SK-N-SH (cell line): ENCODE data around the gene ERVW-1. TPM values are rescaled to one million over a fixed set of nuclear protein-coding genes. Genes with fewer than 3 reads are reported as not detected.
"Not testable (repeated sequence)": the region's sequence is repeated elsewhere in the genome, so short reads cannot be mapped to it uniquely, and the experiment has no call there.

ENCODE experiments used
- CTCF ChIA-PET: fragments of 300-600, 350-600 bp; formaldehyde crosslinking; extraction: SDS; loops from one replicate; lab custom pipeline; 2021; lab: Yijun Ruan, JAX
- POLR2A ChIA-PET: fragments of 350-600 bp; sonication (Branson Sonifier 250); formaldehyde crosslinking; extraction: SDS; loops from one replicate; lab custom pipeline; 2020; ENCODE audit warnings: antibody characterized with exemption, inconsistent platforms; lab: Yijun Ruan, JAX
- DNase-seq: peaks from one replicate; pipeline ENCODE4 v3.0.0; 2012
- H2AFZ ChIP-seq: fragments of 200-600 bp; sonication (generic); 2 replicates; pipeline ENCODE4 v1.8.1; 2016; ENCODE audit warnings: antibody characterized with exemption, mild to moderate bottlenecking, low read depth
- H3F3A ChIP-seq: fragments of 200-600 bp; sonication (generic); replicated peaks from 2 replicates; pipeline ENCODE3; 2016; ENCODE audit warnings: antibody characterized with exemption, mild to moderate bottlenecking; ENCODE audit not compliant: insufficient read depth
- H3K27ac ChIP-seq, 2 experiments: fragments of 200-500 bp in 1 of 2; fragments of 200-600 bp in 1 of 2; sonication (Bioruptor generic) in 1 of 2; sonication (generic), shearing (Covaris generic) in 1 of 2; 2 replicates each; pipeline versions ENCODE4 v1.5.1 to v1.6.1; 2014 to 2016; ENCODE audit warnings: low read depth in 2 of 2, inconsistent platforms in 1 of 2, low read length in 1 of 2, mild to moderate bottlenecking in 1 of 2, mixed read lengths in 1 of 2
- H3K27me3 ChIP-seq: fragments of 200-600 bp; sonication (generic), shearing (Covaris generic); 2 replicates; pipeline ENCODE4 v1.6.1; 2016; ENCODE audit warnings: mixed run types; ENCODE audit not compliant: insufficient read depth
- H3K36me3 ChIP-seq, 2 experiments: fragments of 200-500 bp in 1 of 2; fragments of 200-600 bp in 1 of 2; sonication (Bioruptor generic) in 1 of 2; sonication (generic) in 1 of 2; replicated peaks in 1 of 2; 2 replicates each; pipeline versions ENCODE3 to v1.5.1; 2014 to 2016; ENCODE audit warnings: low read length in 1 of 2, mild to moderate bottlenecking in 1 of 2; ENCODE audit not compliant: insufficient read depth in 2 of 2, control insufficient read depth in 1 of 2
- H3K4me1 ChIP-seq, 2 experiments: fragments of 200-500 bp in 1 of 2; fragments of 200-600 bp in 1 of 2; sonication (Bioruptor generic) in 1 of 2; sonication (generic), shearing (Covaris generic) in 1 of 2; 2 replicates each; pipeline versions ENCODE4 v1.5.1 to v1.6.1; 2014 to 2016; ENCODE audit warnings: low read depth in 1 of 2, low read length in 1 of 2, mixed run types in 1 of 2; ENCODE audit not compliant: insufficient read depth in 2 of 2, control insufficient read depth in 1 of 2
- H3K4me2 ChIP-seq: fragments of 200-600 bp; sonication (generic), shearing (Covaris generic); 2 replicates; pipeline ENCODE4 v1.6.1; 2017; ENCODE audit warnings: mixed run types
- H3K4me3 ChIP-seq, 2 experiments: fragments of 200-500 bp in 1 of 2; fragments of 200-600 bp in 1 of 2; sonication (Bioruptor generic) in 1 of 2; sonication (generic), shearing (Covaris generic) in 1 of 2; 2 replicates each; pipeline versions ENCODE4 v1.5.1 to v1.8.1; 2014 to 2016; ENCODE audit warnings: low read depth in 2 of 2, inconsistent platforms in 1 of 2, low read length in 1 of 2, mild to moderate bottlenecking in 1 of 2, mixed read lengths in 1 of 2, moderate library complexity in 1 of 2
- H3K79me2 ChIP-seq: fragments of 200-600 bp; sonication (generic); 2 replicates; pipeline ENCODE4 v1.8.1; 2017; ENCODE audit warnings: mild to moderate bottlenecking; ENCODE audit not compliant: insufficient read depth
- H3K9ac ChIP-seq: fragments of 200-600 bp; sonication (generic); 2 replicates; pipeline ENCODE4 v1.6.1; 2017; ENCODE audit warnings: mixed run types
- H3K9me2 ChIP-seq: fragments of 200-600 bp; sonication (generic); 2 replicates; pipeline ENCODE4 v1.6.1; 2017; ENCODE audit warnings: mixed run types
- H3K9me3 ChIP-seq: fragments of 200-600 bp; sonication (generic); 2 replicates; pipeline ENCODE4 v1.6.1; 2017; ENCODE audit warnings: mixed run types, mild to moderate bottlenecking, moderate library complexity
- H4K20me1 ChIP-seq: fragments of 200-600 bp; sonication (generic); 2 replicates; pipeline ENCODE4 v1.6.1; 2017; ENCODE audit warnings: mild to moderate bottlenecking, mixed run types; ENCODE audit not compliant: insufficient read depth
- CHD2 ChIP-seq: fragments of 150-350 bp; IDR thresholded peaks from 2 replicates; pipeline ENCODE4 v1.6.1; 2018; ENCODE audit warnings: low read length; ENCODE audit not compliant: partially characterized antibody
- EP300 ChIP-seq, 2 experiments: IDR thresholded peaks; 2 replicates each; pipeline versions ENCODE4 v1.4.0 to v1.6.1; 2012; ENCODE audit warnings: borderline replicate concordance in 1 of 2, low read depth in 1 of 2, low read length in 1 of 2
- EZH2phosphoT487 ChIP-seq: fragments of 200-600 bp; sonication (generic); IDR thresholded peaks from 2 replicates; pipeline ENCODE4 v1.6.1; 2017; ENCODE audit warnings: low read depth, mixed run types, mild to moderate bottlenecking, antibody characterized with exemption, moderate library complexity, borderline replicate concordance
- FOSL2 ChIP-seq: IDR thresholded peaks from 2 replicates; pipeline ENCODE4 v1.4.0; 2012; ENCODE audit warnings: low read depth, mild to moderate bottlenecking, moderate library complexity, borderline replicate concordance
- JUND ChIP-seq: IDR thresholded peaks from 2 replicates; pipeline ENCODE4 v1.4.0; 2012
- MXI1 ChIP-seq: IDR thresholded peaks from 2 replicates; pipeline ENCODE4 v1.6.1; 2012; ENCODE audit warnings: mild to moderate bottlenecking, low read depth, low read length, improper control_type of control experiment
- NFIC ChIP-seq: IDR thresholded peaks from 2 replicates; pipeline ENCODE4 v1.4.0; 2012; ENCODE audit warnings: borderline replicate concordance
- POLR2AphosphoS5 ChIP-seq: IDR thresholded peaks from 2 replicates; pipeline ENCODE4 v1.6.1; 2012; ENCODE audit warnings: low read depth, low read length
- RAD21 ChIP-seq: IDR thresholded peaks from 2 replicates; pipeline ENCODE4 v1.6.1; 2012; ENCODE audit warnings: mild to moderate bottlenecking, low read length
- RXRA ChIP-seq: IDR thresholded peaks from 2 replicates; pipeline ENCODE4 v1.4.0; 2012; ENCODE audit warnings: low read depth, mild to moderate bottlenecking, borderline replicate concordance
- SIN3A ChIP-seq: IDR thresholded peaks from 2 replicates; pipeline ENCODE4 v1.6.1; 2012; ENCODE audit warnings: low read depth, mild to moderate bottlenecking, low read length, moderate library complexity, borderline replicate concordance
- TAF1 ChIP-seq: IDR thresholded peaks from 2 replicates; pipeline ENCODE4 v1.6.1; 2012; ENCODE audit warnings: low read depth, mild to moderate bottlenecking, low read length, moderate library complexity, borderline replicate concordance
- YY1 ChIP-seq: IDR thresholded peaks from 2 replicates; pipeline ENCODE4 v1.4.0; 2012; ENCODE audit warnings: low read depth, mild to moderate bottlenecking
- WGBS: methylation state at CpG from one replicate; pipeline ENCODE4 v1.1.6; 2017; ENCODE audit warnings: low lambda C conversion rate; 5-methylcytosine and 5-hydroxymethylcytosine counted together
- polyA plus RNA-seq, 3 experiments: library from polyadenylated mRNA; depleted of rRNA; stranded (reverse); fragments of >200 nt; gene quantifications; 2 replicates each; pipeline ENCODE4 v1.2.3, GENCODE V29; 2012
- TF ChIP-seq, protein P1 (sequence below): IDR thresholded peaks from 2 replicates; pipeline ENCODE4 v1.4.0; 2012; ENCODE audit warnings: low read depth
- TF ChIP-seq, protein P2 (sequence below): IDR thresholded peaks from 2 replicates; pipeline ENCODE4 v1.6.1; 2012; ENCODE audit warnings: mild to moderate bottlenecking, low read depth, low read length, moderate library complexity
- TF ChIP-seq, protein P3 (sequence below): IDR thresholded peaks from 2 replicates; pipeline ENCODE4 v1.4.0; 2012; ENCODE audit warnings: low read depth, borderline replicate concordance
- TF ChIP-seq, protein P4 (sequence below): IDR thresholded peaks from 2 replicates; pipeline ENCODE4; 2012

Gene ERVW-1
- polyA plus RNA-seq, 1 of the 3 experiments (the other 2 are of a cell fraction) = not detected

DNA sequence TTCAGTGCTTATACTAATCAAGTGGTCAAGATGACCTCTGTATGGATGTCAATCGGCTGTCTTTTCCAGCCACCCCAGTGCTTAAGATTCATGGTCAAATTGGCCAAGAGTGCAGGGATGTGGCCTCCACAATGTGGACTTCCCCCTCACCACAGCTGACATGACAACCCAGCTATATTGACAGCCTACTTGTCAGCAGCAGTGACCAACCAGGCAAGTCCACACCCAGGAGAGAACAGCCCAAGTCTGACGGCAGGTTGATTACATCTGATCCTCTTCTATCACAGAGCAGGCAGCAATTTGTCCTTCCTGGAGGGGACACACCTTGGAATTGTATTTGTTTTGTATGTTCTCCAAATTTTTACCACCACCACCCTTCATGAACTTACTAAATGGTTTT is 8.2 kb upstream of the ERVW-1 start (continued):
- TF ChIP-seq, protein P1, sequence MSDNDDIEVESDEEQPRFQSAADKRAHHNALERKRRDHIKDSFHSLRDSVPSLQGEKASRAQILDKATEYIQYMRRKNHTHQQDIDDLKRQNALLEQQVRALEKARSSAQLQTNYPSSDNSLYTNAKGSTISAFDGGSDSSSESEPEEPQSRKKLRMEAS = no peak
- TF ChIP-seq MXI1 (no peak), CHD2 (no peak)
- TF ChIP-seq, all 33 proteins: peak for 0

DNA sequence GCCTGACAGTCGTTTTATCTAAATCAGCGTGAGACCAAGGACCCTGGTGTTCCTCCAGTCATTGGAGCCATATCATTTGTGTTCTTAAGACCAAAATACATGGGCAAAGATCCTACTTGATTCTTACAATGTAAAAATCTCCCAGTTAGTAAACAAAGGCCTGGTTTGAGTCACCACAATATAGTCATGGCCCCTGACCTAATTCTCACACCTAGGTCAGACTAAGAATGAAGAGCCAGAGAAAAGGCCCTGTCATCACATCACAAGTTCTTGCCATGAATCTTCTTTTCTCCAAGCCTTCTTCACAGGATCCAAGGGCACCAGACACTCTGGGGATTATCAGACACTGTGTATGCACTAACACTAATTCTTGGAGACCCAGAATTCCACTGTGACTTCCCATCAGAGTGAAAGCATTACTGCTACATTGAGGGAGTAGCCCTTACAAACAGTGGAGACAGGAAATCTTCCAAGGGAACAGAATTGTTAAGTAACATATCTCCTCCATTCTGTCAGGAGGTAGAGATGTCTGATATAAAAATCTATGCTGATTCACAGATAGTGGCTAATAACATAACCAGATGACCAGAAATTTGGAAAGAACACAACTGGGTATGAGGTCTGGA is 7.6 kb upstream of the ERVW-1 start:
- Histone ChIP-seq H3K9ac (no peak overlapping the region), H3K9me2 (no peaks in the 10 kb centered on the region; the same call in 1 of the 2 replicates), H3K9me3 (no peaks in the 10 kb centered on the region), H3K27me3 (no peaks in the 10 kb centered on the region), H3K36me3 (peaks cover 41 to 48% of the 10 kb centered on the region in 2 experiments), H3F3A (peaks cover 6% of the 10 kb centered on the region), H3K27ac (no peak overlapping the region), H2AFZ (no peak overlapping the region), H3K4me1 (no peaks in the 10 kb centered on the region), H4K20me1 (no peaks in the 10 kb centered on the region), H3K4me2 (no peak overlapping the region), H3K4me3 (no peak overlapping the region), H3K79me2 (no peaks in the 10 kb centered on the region)
- CTCF ChIA-PET = interaction anchor here (0.9 kb wide), 1 partner anchor 13 kb away, joined by 3 read pairs; no protein-coding TSS in a partner anchor
- TF ChIP-seq NFIC (no peak), RAD21 (no peak), EP300 (IDR thresholded peaks at IDR 0.05; ENCODE audit: borderline replicate concordance in 1 of 2, low read depth in 1 of 2, low read length in 1 of 2) (no peak), YY1 (no peak), SIN3A (no peak), JUND (no peak), RXRA (no peak), FOSL2 (no peak), TAF1 (no peak), MXI1 (no peak), EZH2phosphoT487 (no peak), POLR2AphosphoS5 (no peak)
- TF ChIP-seq, protein P2, sequence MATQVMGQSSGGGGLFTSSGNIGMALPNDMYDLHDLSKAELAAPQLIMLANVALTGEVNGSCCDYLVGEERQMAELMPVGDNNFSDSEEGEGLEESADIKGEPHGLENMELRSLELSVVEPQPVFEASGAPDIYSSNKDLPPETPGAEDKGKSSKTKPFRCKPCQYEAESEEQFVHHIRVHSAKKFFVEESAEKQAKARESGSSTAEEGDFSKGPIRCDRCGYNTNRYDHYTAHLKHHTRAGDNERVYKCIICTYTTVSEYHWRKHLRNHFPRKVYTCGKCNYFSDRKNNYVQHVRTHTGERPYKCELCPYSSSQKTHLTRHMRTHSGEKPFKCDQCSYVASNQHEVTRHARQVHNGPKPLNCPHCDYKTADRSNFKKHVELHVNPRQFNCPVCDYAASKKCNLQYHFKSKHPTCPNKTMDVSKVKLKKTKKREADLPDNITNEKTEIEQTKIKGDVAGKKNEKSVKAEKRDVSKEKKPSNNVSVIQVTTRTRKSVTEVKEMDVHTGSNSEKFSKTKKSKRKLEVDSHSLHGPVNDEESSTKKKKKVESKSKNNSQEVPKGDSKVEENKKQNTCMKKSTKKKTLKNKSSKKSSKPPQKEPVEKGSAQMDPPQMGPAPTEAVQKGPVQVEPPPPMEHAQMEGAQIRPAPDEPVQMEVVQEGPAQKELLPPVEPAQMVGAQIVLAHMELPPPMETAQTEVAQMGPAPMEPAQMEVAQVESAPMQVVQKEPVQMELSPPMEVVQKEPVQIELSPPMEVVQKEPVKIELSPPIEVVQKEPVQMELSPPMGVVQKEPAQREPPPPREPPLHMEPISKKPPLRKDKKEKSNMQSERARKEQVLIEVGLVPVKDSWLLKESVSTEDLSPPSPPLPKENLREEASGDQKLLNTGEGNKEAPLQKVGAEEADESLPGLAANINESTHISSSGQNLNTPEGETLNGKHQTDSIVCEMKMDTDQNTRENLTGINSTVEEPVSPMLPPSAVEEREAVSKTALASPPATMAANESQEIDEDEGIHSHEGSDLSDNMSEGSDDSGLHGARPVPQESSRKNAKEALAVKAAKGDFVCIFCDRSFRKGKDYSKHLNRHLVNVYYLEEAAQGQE = no peak
- TF ChIP-seq, protein P3, sequence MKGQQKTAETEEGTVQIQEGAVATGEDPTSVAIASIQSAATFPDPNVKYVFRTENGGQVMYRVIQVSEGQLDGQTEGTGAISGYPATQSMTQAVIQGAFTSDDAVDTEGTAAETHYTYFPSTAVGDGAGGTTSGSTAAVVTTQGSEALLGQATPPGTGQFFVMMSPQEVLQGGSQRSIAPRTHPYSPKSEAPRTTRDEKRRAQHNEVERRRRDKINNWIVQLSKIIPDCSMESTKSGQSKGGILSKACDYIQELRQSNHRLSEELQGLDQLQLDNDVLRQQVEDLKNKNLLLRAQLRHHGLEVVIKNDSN = no peak
- TF ChIP-seq, protein P4, sequence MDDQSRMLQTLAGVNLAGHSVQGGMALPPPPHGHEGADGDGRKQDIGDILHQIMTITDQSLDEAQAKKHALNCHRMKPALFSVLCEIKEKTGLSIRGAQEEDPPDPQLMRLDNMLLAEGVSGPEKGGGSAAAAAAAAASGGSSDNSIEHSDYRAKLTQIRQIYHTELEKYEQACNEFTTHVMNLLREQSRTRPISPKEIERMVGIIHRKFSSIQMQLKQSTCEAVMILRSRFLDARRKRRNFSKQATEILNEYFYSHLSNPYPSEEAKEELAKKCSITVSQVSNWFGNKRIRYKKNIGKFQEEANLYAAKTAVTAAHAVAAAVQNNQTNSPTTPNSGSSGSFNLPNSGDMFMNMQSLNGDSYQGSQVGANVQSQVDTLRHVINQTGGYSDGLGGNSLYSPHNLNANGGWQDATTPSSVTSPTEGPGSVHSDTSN = no peak
- 91% methylated on average over 2 of the region's 2 CpGs for WGBS
- DNase-seq = no peak
- POLR2A ChIA-PET = no interaction called here

DNA sequence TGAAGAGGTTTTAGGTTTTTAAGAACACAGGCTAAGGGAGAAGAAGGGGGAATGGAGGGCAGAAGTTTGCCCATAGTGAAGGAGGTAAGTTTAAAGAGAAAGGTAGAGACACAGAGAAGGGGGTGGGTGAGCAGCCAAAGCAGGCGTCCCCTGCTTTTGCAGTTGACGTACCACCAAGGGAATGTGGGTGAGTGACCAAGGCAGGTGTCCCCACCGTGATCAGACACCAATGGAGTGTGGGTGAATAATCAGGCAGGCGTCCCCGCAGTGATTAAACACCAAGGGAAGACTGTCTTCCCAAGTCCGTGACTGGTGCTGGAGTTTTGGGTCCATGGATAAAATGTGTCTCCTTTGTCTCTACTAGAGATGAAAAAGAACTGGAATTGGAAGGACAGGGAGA is 6.5 kb upstream of the ERVW-1 start:
- H3K36me3 ChIP-seq = peaks cover 31 to 38% of the 10 kb centered on the region in 2 experiments
- CTCF ChIA-PET = interaction anchor here (1.3 kb wide), 1 partner anchor 23 kb away, joined by 3 read pairs; no protein-coding TSS in a partner anchor
- H2AFZ ChIP-seq, H3K4me2 ChIP-seq, H4K20me1 ChIP-seq, H3K9ac ChIP-seq, H3K4me1 ChIP-seq, H3K4me3 ChIP-seq, DNase-seq, H3K27ac ChIP-seq, H3K79me2 ChIP-seq, H3F3A ChIP-seq, H3K9me3 ChIP-seq, H3K27me3 ChIP-seq, POLR2A ChIA-PET, H3K9me2 ChIP-seq: not testable (repeated sequence)
- WGBS = 94% methylated on average over 6 of the region's 6 CpGs
